ENCODE data around the gene LPIN2.
A peak's percentile ranks its signal among the peaks of the same experiment; 100 is the strongest.

Gene LPIN2

GRCh38 chr18:2982452-2983269, 30.3 kb downstream of the LPIN2 start:
- H3K4me3 ChIP-seq (replicated peaks in 1 of 2; ENCODE audit: low read depth in 2 of 2, low read length in 2 of 2) = no peak overlapping the region
- TF ChIP-seq CTCF (IDR thresholded peaks at IDR 0.05; ENCODE audit: low read depth, low read length) = no peak
- peak in 1 of 2 donors; percentile 32 for DNase-seq (ENCODE audit: low read depth in 2 of 2)

DNA sequence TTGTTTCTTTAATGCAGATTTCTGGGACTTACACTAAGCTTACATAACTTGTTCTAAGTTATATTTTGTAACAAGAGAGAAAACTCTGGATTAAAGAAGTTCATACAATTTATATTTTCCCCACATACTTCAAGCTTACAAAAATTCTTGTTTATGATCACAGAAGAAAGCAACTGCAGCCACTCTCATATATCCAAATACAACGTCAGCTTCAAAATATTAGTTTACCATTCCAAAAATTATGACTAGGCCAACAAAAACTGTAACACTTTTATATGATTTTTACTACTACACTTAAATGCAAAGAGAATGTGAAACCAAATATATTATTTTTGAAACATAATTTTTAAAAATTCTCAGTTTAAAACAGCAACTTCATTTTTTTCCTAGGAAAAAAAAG, 30.9 kb downstream of the LPIN2 start:
- TF ChIP-seq CTCF (IDR thresholded peaks at IDR 0.05; ENCODE audit: low read depth, low read length) = no peak
- no peak for DNase-seq (ENCODE audit: low read depth in 2 of 2)
- H3K4me3 ChIP-seq (replicated peaks in 1 of 2; ENCODE audit: low read depth in 2 of 2, low read length in 2 of 2) = no peak overlapping the region

DNA sequence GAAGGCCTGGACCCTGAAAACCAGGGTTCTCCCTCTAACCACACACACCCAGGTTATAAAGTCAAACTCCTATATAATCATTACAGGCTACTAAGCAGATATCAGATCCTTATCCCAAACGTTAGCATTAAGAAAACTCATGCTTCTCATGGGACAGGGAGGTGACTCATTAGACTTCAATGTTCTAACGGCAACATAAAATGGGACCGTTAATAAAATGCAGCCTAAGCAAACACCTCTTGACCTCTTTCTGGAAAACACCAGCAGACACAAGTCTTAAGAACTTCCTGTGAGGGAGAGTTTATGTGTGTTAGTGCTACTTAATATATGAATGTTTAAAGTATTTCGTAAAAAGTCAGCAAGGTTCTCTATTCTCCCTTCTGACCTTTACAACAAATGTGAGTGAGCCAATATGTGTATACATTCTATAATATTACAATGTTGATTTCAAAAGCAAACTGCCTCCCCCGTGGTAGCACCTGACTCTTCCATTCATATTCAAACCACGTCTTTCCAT, 31.7 kb downstream of the LPIN2 start:
- peak; percentile 81 to 94 for DNase-seq (ENCODE audit: low read depth in 2 of 2)
- TF ChIP-seq CTCF (IDR thresholded peaks at IDR 0.05; ENCODE audit: low read depth, low read length) = no peak
- no peak overlapping the region for H3K4me3 ChIP-seq (replicated peaks in 1 of 2; ENCODE audit: low read depth in 2 of 2, low read length in 2 of 2)

GRCh38 chr18:2979871-2980790, 32.8 kb downstream of the LPIN2 start:
- no peak for TF ChIP-seq CTCF (IDR thresholded peaks at IDR 0.05; ENCODE audit: low read depth, low read length)
- peak in 1 of 2 donors; percentile 42 for DNase-seq (ENCODE audit: low read depth in 2 of 2)
- H3K4me3 ChIP-seq (replicated peaks in 1 of 2; ENCODE audit: low read depth in 2 of 2, low read length in 2 of 2) = no peak overlapping the region

- no peak for TF ChIP-seq CTCF (IDR thresholded peaks at IDR 0.05; ENCODE audit: low read depth, low read length)
- DNase-seq (ENCODE audit: low read depth in 2 of 2) = peak; percentile 66 to 92
- no peak overlapping the region for H3K4me3 ChIP-seq (replicated peaks in 1 of 2; ENCODE audit: low read depth in 2 of 2, low read length in 2 of 2)
Measured at GRCh38 chr18:2979129-2979528, 33.8 kb downstream of the LPIN2 start.

DNA sequence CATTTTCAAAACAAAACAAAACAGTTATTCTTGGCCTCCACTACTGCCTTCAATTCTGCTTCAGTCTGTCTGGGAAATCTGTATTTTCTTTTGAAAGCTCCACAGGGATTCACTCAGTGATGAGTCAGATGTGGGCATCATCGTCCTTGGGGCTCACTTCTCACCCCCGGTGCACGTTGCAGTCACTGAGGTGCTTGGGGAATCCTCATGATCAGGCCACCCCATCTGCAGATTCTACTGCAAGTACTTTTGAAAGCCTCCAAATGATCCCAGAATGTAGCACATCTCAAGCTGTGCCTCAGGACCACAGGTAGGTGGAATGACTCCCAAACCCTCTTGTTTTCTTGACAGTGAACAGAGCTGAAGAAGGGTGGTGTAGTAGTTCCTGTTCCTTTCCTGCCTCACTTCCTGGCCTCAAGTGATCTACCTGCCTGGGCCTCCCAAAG, 34.3 kb downstream of the LPIN2 start:
- peak; percentile 47 to 92 for DNase-seq (ENCODE audit: low read depth in 2 of 2)
- TF ChIP-seq CTCF (IDR thresholded peaks at IDR 0.05; ENCODE audit: low read depth, low read length) = no peak
- peak overlapping the region in 1 of 2 donors; percentile 21 for H3K4me3 ChIP-seq (replicated peaks in 1 of 2; ENCODE audit: low read depth in 2 of 2, low read length in 2 of 2)

All from cardiac fibroblast (primary cell).